OCI-LY1 (cell line): ENCODE results near the gene ANKRD27.

ENCODE experiments used
- H2AFZ ChIP-seq: fragments of 200-600 bp; sonication (generic), shearing (Covaris generic); 2 replicates; pipeline ENCODE4 v1.6.0; 2014; ENCODE audit warnings: antibody characterized with exemption, mild to moderate bottlenecking, low read length
- H3F3A ChIP-seq: fragments of 200-600 bp; sonication (generic), shearing (Covaris generic); 2 replicates; pipeline ENCODE4 v1.6.0; 2014; ENCODE audit warnings: mild to moderate bottlenecking, antibody characterized with exemption, low read length, moderate library complexity; ENCODE audit not compliant: insufficient read depth
- H3K27ac ChIP-seq: fragments of 200-600 bp; sonication (generic); 2 replicates; pipeline ENCODE4 v1.5.1; 2014; ENCODE audit warnings: low read length, mixed run types, mild to moderate bottlenecking, low read depth; ENCODE audit not compliant: poor library complexity, severe bottlenecking
- H3K27me3 ChIP-seq: fragments of 200-600 bp; sonication (generic); 2 replicates; pipeline ENCODE4 v1.6.0; 2014; ENCODE audit warnings: antibody characterized with exemption, mild to moderate bottlenecking, low read length, moderate library complexity; ENCODE audit not compliant: insufficient read depth
- H3K36me3 ChIP-seq: fragments of 200-600 bp; sonication (generic); 2 replicates; pipeline ENCODE4 v1.6.1; 2014; ENCODE audit warnings: mild to moderate bottlenecking, antibody characterized with exemption, low read length, moderate library complexity, mixed read lengths; ENCODE audit not compliant: insufficient read depth
- H3K4me1 ChIP-seq: fragments of 200-600 bp; sonication (generic); 2 replicates; pipeline ENCODE4 v1.5.1; 2014; ENCODE audit warnings: mild to moderate bottlenecking, low read length, moderate library complexity; ENCODE audit not compliant: insufficient read depth, severe bottlenecking
- H3K4me2 ChIP-seq: fragments of 200-600 bp; sonication (generic), shearing (Covaris generic); 2 replicates; pipeline ENCODE4 v1.6.1; 2014; ENCODE audit warnings: low read length
- H3K4me3 ChIP-seq: fragments of 200-600 bp; sonication (generic); 2 replicates; pipeline ENCODE4 v1.5.1; 2014; ENCODE audit warnings: low read length, low read depth, mild to moderate bottlenecking, mixed read lengths; ENCODE audit not compliant: poor library complexity, severe bottlenecking
- H3K79me2 ChIP-seq: fragments of 200-600 bp; shearing (Covaris generic); 2 replicates; pipeline ENCODE4 v1.6.1; 2016; ENCODE audit warnings: mixed run types, low read length, mixed read lengths; ENCODE audit not compliant: insufficient read depth
- H3K9ac ChIP-seq: fragments of 200-600 bp; sonication (generic), shearing (Covaris generic); 2 replicates; pipeline ENCODE4 v1.6.1; 2014; ENCODE audit warnings: mild to moderate bottlenecking, low read length, mixed read lengths
- H3K9me2 ChIP-seq: fragments of 200-600 bp; sonication (generic), shearing (Covaris generic); 2 replicates; pipeline ENCODE4 v1.6.1; 2014; ENCODE audit warnings: low read depth, mild to moderate bottlenecking, low read length, mixed read lengths
- H3K9me3 ChIP-seq: fragments of 200-600 bp; shearing (Covaris generic); 2 replicates; pipeline ENCODE4 v1.6.1; 2014; ENCODE audit warnings: low read length, mixed read lengths
- H4K20me1 ChIP-seq: fragments of 200-600 bp; sonication (generic), shearing (Covaris generic); 2 replicates; pipeline ENCODE4 v1.6.0; 2016; ENCODE audit warnings: mild to moderate bottlenecking, low read length; ENCODE audit not compliant: insufficient read depth
- EZH2 ChIP-seq: fragments of 200-600 bp; sonication (generic), shearing (Covaris generic); IDR thresholded peaks from 2 replicates; pipeline ENCODE4 v1.8.0; 2017; ENCODE audit warnings: borderline replicate concordance, mixed run types, mild to moderate bottlenecking, antibody characterized with exemption, low read length, moderate library complexity, mixed read lengths
- TF ChIP-seq, protein P1 (sequence below): fragments of 200-600 bp; sonication (generic), shearing (Covaris generic); IDR thresholded peaks from 2 replicates; pipeline ENCODE4 v1.5.1; 2017; ENCODE audit warnings: mild to moderate bottlenecking, antibody characterized with exemption, low read length, moderate library complexity, mixed read lengths

The ANKRD27 gene

DNA sequence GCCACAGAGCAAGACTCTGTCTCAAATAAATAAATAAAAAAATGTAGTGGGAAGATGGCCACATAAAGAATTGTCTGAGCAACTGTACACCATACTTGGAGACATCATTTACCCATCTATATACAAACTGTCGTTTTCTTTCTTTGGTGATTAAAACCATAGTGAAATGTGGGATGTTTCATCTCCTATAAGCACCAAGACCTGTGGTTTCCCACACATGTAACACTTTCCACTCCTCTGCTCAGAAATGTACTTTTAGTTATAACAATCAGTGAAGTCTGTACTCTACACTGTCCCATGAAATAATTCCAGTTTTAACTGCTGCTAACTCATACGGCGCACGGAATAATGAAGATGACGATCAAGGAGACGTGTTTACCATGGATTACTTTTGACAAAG is 75.7 kb downstream of the ANKRD27 start:
- TF ChIP-seq, protein P1, sequence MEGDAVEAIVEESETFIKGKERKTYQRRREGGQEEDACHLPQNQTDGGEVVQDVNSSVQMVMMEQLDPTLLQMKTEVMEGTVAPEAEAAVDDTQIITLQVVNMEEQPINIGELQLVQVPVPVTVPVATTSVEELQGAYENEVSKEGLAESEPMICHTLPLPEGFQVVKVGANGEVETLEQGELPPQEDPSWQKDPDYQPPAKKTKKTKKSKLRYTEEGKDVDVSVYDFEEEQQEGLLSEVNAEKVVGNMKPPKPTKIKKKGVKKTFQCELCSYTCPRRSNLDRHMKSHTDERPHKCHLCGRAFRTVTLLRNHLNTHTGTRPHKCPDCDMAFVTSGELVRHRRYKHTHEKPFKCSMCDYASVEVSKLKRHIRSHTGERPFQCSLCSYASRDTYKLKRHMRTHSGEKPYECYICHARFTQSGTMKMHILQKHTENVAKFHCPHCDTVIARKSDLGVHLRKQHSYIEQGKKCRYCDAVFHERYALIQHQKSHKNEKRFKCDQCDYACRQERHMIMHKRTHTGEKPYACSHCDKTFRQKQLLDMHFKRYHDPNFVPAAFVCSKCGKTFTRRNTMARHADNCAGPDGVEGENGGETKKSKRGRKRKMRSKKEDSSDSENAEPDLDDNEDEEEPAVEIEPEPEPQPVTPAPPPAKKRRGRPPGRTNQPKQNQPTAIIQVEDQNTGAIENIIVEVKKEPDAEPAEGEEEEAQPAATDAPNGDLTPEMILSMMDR, result no peak
- TF ChIP-seq EZH2, result no peak
- Histone ChIP-seq H3K27me3 (no peaks in the 10 kb centered on the region), H3K9me3 (no peaks in the 10 kb centered on the region), H3K4me2 (no peak overlapping the region), H3K27ac (no peak overlapping the region), H3K4me3 (no peak overlapping the region), H3K9me2 (no peaks in the 10 kb centered on the region), H3K79me2 (no peaks in the 10 kb centered on the region), H3K36me3 (peaks cover 90% of the 10 kb centered on the region), H2AFZ (no peak overlapping the region), H3F3A (no peaks in the 10 kb centered on the region), H3K9ac (no peak overlapping the region), H4K20me1 (no peaks in the 10 kb centered on the region), H3K4me1 (no peaks in the 10 kb centered on the region)

DNA sequence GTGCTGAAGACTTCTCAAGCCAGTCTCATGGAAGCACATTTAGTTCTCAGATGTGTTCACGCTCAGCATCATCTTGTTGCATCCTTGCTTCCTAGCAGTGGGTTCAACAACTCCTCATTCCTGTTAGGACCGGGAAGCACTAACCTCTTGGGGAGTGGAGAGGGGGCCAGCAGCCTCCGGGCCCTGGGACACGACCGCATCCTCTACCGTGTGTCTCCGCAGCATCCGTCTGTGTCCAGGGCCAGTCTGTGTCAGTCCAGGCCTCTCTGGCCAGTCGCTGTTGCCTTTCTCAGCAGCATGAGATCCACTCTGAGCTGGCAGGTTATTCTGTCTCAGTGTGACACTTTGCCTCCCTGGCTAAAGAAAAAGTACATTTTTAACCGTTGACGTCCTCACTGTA is 77.0 kb downstream of the ANKRD27 start:
- Histone ChIP-seq H3K9me2 (no peaks in the 10 kb centered on the region), H3K27ac (no peak overlapping the region), H3K9ac (no peak overlapping the region), H3K4me2 (no peak overlapping the region), H3F3A (no peaks in the 10 kb centered on the region), H4K20me1 (no peaks in the 10 kb centered on the region), H3K9me3 (no peaks in the 10 kb centered on the region), H3K4me1 (no peaks in the 10 kb centered on the region), H3K27me3 (no peaks in the 10 kb centered on the region), H2AFZ (no peak overlapping the region), H3K36me3 (peaks cover 90% of the 10 kb centered on the region), H3K4me3 (no peak overlapping the region), H3K79me2 (no peaks in the 10 kb centered on the region)
- no peak for TF ChIP-seq EZH2
- TF ChIP-seq, protein P1, result no peak

DNA sequence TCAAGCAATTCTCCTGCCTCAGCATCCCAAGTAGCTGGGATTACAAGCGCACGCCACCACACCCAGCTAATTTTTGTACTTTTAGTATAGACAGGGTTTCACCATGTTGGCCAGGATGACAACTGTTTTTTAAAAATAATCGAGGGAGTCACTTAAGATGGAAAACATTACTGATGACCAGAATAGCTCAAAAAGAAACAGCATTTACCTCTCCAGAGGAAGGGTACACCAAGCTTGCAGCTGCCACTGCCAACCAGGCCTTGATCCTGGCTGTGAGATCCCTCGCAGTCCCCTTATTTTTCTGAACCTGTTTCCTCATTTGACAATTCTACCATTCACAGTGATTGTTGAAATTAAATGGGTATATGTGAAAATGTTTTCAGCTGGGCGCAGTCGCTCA is 79.5 kb downstream of the ANKRD27 start:
- H3K9me3 ChIP-seq, result no peaks in the 10 kb centered on the region
- H3K36me3 ChIP-seq, result peaks cover 78% of the 10 kb centered on the region
- no peak overlapping the region for H3K9ac ChIP-seq
- H3K27me3 ChIP-seq, result no peaks in the 10 kb centered on the region
- no peak overlapping the region for H3K4me2 ChIP-seq
- TF ChIP-seq EZH2, result no peak
- TF ChIP-seq, protein P1, result no peak
- H3K4me3 ChIP-seq, result no peak overlapping the region
- no peak overlapping the region for H2AFZ ChIP-seq
- H3F3A ChIP-seq, result no peaks in the 10 kb centered on the region
- no peaks in the 10 kb centered on the region for H3K4me1 ChIP-seq
- no peak overlapping the region for H3K27ac ChIP-seq
- H3K79me2 ChIP-seq, result no peaks in the 10 kb centered on the region
- no peaks in the 10 kb centered on the region for H3K9me2 ChIP-seq
- no peaks in the 10 kb centered on the region for H4K20me1 ChIP-seq
